Tibial nerve (tissue), 4 donors: ENCODE results near the gene SELPLG. TPM values are rescaled to one million over a fixed set of nuclear protein-coding genes. Genes with fewer than 3 reads are reported as not detected.
A peak's percentile ranks its signal among the peaks of the same experiment; 100 is the strongest.

Experiments used
- DNase-seq, 2 donors: peaks; one replicate each; pipeline ENCODE4 v3.0.0-alpha.2; 2019; ENCODE audit warnings: low spot score in 2 of 2
- H3K27ac ChIP-seq, 4 donors: fragments of 200-600 bp; sonication (generic) in 3 of 4; one replicate each; pipeline ENCODE4 v1.5.1; 2017 to 2019; ENCODE audit warnings: mild to moderate bottlenecking in 1 of 4
- H3K27me3 ChIP-seq, 2 donors: fragments of 200-600 bp; sonication (generic) in 1 of 2; one replicate each; pipeline versions ENCODE4 v1.5.1 to v1.6.0; 2017 to 2019
- H3K36me3 ChIP-seq, 3 donors: fragments of 200-600 bp; sonication (generic); one replicate each; pipeline ENCODE4 v1.5.1; 2018 to 2019
- H3K4me1 ChIP-seq, 4 donors: fragments of 200-600 bp; sonication (generic) in 3 of 4; one replicate each; pipeline ENCODE4 v1.5.1; 2017 to 2019
- H3K4me3 ChIP-seq, 4 donors: fragments of 200-600 bp; sonication (generic) in 3 of 4; one replicate each; pipeline ENCODE4 v1.5.1; 2017 to 2019; ENCODE audit warnings: mild to moderate bottlenecking in 1 of 4, moderate library complexity in 1 of 4
- H3K9me3 ChIP-seq, 4 donors: fragments of 200-600 bp; sonication (generic) in 3 of 4; one replicate each; pipeline ENCODE4 v1.5.1; 2017 to 2019
- CTCF ChIP-seq, 5 experiments: fragments of 200-600 bp in 3 of 5; fragments of 450-650 bp in 2 of 5; sonication (generic) in 3 of 5; IDR thresholded peaks; one replicate each; pipeline ENCODE4 v1.5.1; 2016 to 2019; ENCODE audit warnings: antibody characterized with exemption in 5 of 5, mild to moderate bottlenecking in 3 of 5, moderate library complexity in 2 of 5
- EP300 ChIP-seq, 2 donors: sonication (generic); formaldehyde crosslinking; IDR thresholded peaks; one replicate each; pipeline ENCODE4 v1.6.1; 2017; ENCODE audit warnings: antibody characterized with exemption in 2 of 2, mild to moderate bottlenecking in 1 of 2
- POLR2A ChIP-seq, 2 donors: fragments of 450-650 bp; IDR thresholded peaks; one replicate each; pipeline ENCODE4 v1.6.1; 2017; ENCODE audit warnings: antibody characterized with exemption in 2 of 2, mild to moderate bottlenecking in 2 of 2, moderate library complexity in 2 of 2
- WGBS, 2 donors: methylation state at CpG; one replicate each; pipeline ENCODE4 v1.1.5; 2018; 5-methylcytosine and 5-hydroxymethylcytosine counted together
- total RNA-seq, 4 donors: library from RNA; depleted of rRNA; stranded (reverse); fragments of >200 nt; gene quantifications; one replicate each; pipeline ENCODE4 v1.1.0, GENCODE V29; 2016

SELPLG gene
- total RNA-seq, 4 donors from 2014 or later: 4.5 to 15.1 (median 9.2) TPM

GRCh38 chr12:108609537-108610335, 24.0 kb downstream of the SELPLG start:
- Histone ChIP-seq H3K27me3 (peaks cover 0 to 3% of the 10 kb centered on the region in 2 donors), H3K4me3 (no peak overlapping the region), H3K27ac (peak overlapping the region in 2 of 4 donors; percentile 14 to 58), H3K36me3 (no peaks in the 10 kb centered on the region), H3K4me1 (peaks cover 0 to 39% (median 1%) of the 10 kb centered on the region in 4 donors), H3K9me3 (no peaks in the 10 kb centered on the region)
- 44 to 48% methylated on average over 12 to 21 of the region's 21 CpGs for WGBS, 2 donors
- peak; percentile 68 to 76 for DNase-seq
- TF ChIP-seq POLR2A (IDR thresholded peaks at IDR 0.05): no peak
- TF ChIP-seq EP300 (IDR thresholded peaks at IDR 0.05): peak in 1 of 2 donors; percentile 44
- TF ChIP-seq CTCF (IDR thresholded peaks at IDR 0.05): no peak

GRCh38 chr12:108608616-108609015, 25.1 kb downstream of the SELPLG start:
- no peak overlapping the region for H3K4me3 ChIP-seq
- DNase-seq: no peak
- WGBS, 2 donors: 69 to 81% methylated on average over 5 of the region's 5 CpGs
- peaks cover 0 to 3% of the 10 kb centered on the region in 2 donors for H3K27me3 ChIP-seq
- H3K36me3 ChIP-seq: no peaks in the 10 kb centered on the region
- no peak overlapping the region for H3K27ac ChIP-seq
- no peaks in the 10 kb centered on the region for H3K9me3 ChIP-seq
- no peak for TF ChIP-seq POLR2A (IDR thresholded peaks at IDR 0.05)
- no peak for TF ChIP-seq CTCF (IDR thresholded peaks at IDR 0.05)
- no peak for TF ChIP-seq EP300 (IDR thresholded peaks at IDR 0.05)
- peaks cover 0 to 41% (median 1%) of the 10 kb centered on the region in 4 donors for H3K4me1 ChIP-seq

GRCh38 chr12:108607981-108608600, 25.6 kb downstream of the SELPLG start:
- DNase-seq: no peak
- H3K27ac ChIP-seq: no peak overlapping the region
- H3K36me3 ChIP-seq: no peaks in the 10 kb centered on the region
- no peaks in the 10 kb centered on the region for H3K9me3 ChIP-seq
- peaks cover 0 to 3% of the 10 kb centered on the region in 2 donors for H3K27me3 ChIP-seq
- no peak overlapping the region for H3K4me3 ChIP-seq
- H3K4me1 ChIP-seq: peaks cover 0 to 36% (median 1%) of the 10 kb centered on the region in 4 donors
- TF ChIP-seq EP300 (IDR thresholded peaks at IDR 0.05) (no peak), POLR2A (IDR thresholded peaks at IDR 0.05) (no peak)
- 85 to 88% methylated on average over 10 of the region's 10 CpGs for WGBS, 2 donors

DNA sequence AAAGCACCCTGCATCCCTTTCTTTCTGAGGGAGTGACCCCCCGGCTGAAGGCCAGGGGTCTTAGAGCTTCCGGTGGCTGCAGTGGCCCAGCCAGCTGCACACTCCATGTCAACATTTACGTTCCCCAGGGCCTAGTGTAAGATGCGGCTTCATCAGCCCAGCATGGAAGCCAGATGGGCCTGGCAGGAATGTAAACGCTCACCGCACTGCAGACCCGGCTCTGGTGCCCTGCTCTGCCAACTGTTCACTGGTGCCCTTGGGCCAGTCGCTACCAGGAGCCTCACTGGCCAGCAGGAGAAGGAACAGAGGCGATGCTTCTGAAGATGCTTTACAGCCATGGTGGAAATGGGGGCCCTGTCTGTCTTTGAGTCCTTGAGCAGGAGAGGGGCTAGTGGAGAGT, 27.2 kb downstream of the SELPLG start:
- Histone ChIP-seq H3K27ac (no peak overlapping the region), H3K27me3 (peaks cover 0 to 3% of the 10 kb centered on the region in 2 donors), H3K4me3 (no peak overlapping the region), H3K4me1 (peaks cover 0 to 24% (median 0%) of the 10 kb centered on the region in 4 donors), H3K36me3 (no peaks in the 10 kb centered on the region), H3K9me3 (no peaks in the 10 kb centered on the region)
- no peak for DNase-seq
- no peak for TF ChIP-seq POLR2A (IDR thresholded peaks at IDR 0.05)
- TF ChIP-seq EP300 (IDR thresholded peaks at IDR 0.05): no peak
- no peak for TF ChIP-seq CTCF (IDR thresholded peaks at IDR 0.05)
- 75 to 80% methylated on average over 8 to 9 of the region's 9 CpGs for WGBS, 2 donors

DNA sequence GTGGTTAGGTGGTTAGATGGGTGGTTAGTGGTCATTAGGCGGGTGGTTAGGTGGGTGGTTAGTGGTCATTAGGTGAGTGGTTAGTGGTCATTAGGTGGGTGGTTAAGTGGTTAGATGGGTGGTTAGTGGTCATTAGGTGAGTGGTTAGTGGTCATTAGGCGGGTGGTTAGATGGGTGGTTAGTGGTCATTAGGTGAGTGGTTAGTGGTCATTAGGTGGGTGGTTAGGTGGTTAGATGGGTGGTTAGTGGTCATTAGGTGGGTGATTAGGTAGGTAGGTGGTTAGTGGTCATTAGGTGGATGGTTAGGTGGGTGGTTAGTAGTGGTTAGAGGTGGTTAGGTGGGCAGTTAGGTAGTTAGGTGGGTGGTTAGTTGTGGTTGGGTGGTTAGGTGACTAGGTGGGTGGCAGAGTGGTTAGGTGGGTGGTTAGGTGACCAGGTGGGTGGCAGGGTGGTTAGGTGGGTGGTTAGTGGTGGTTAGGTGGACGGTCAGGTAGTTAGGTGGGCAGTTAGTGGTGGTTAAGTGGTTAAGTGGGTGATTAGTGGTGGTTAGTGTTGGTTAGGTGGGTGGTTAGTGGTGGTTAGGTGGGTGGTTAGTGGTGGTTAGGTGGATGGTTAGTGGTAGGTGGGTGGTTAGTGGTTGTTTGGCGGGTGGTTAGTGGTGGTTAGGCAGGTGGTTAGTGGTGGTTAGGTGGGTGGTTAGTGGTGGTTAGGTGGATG, 27.8 kb downstream of the SELPLG start:
- TF ChIP-seq CTCF (IDR thresholded peaks at IDR 0.05): no peak
- TF ChIP-seq POLR2A (IDR thresholded peaks at IDR 0.05): no peak
- TF ChIP-seq EP300 (IDR thresholded peaks at IDR 0.05): no peak
- H3K36me3 ChIP-seq: no peaks in the 10 kb centered on the region
- peaks cover 0 to 24% (median 0%) of the 10 kb centered on the region in 4 donors for H3K4me1 ChIP-seq
- peaks cover 0 to 3% of the 10 kb centered on the region in 2 donors for H3K27me3 ChIP-seq
- H3K4me3 ChIP-seq: no peak overlapping the region
- H3K27ac ChIP-seq: peak overlapping the region in 2 of 4 donors; percentile 5 to 17
- DNase-seq: no peak
- 93 to 95% methylated on average over 4 of the region's 4 CpGs for WGBS, 2 donors
- no peaks in the 10 kb centered on the region for H3K9me3 ChIP-seq
